ENCODE measurements around the gene MED8.
A peak's percentile ranks its signal among the peaks of the same experiment; 100 is the strongest.
"Not testable (repeated sequence)": the region's sequence is repeated elsewhere in the genome, so short reads cannot be mapped to it uniquely, and the experiment has no call there.

Gene MED8

GRCh38 chr1:43402089-43402865, 12.7 kb upstream of the MED8 start:
- no peak overlapping the region for H3K4me3 ChIP-seq (ENCODE audit: low read length)
- H3K4me1 ChIP-seq (ENCODE audit: insufficient read depth, low read length), result no peaks in the 10 kb centered on the region
- H3K27me3 ChIP-seq (ENCODE audit: insufficient read depth, low read length), result no peaks in the 10 kb centered on the region
- peaks cover 32% of the 10 kb centered on the region for H3K36me3 ChIP-seq (ENCODE audit: insufficient read depth, low read length)
- no peak overlapping the region for H3K9ac ChIP-seq (ENCODE audit: low read depth, low read length)
- no peaks in the 10 kb centered on the region for H3K9me3 ChIP-seq (ENCODE audit: insufficient read depth, low read depth, low read length)
- WGBS, result 93% methylated on average over 6 of the region's 6 CpGs
- no peak overlapping the region for H3K27ac ChIP-seq (ENCODE audit: low read depth, low read length)

GRCh38 chr1:43400441-43400840, 10.8 kb upstream of the MED8 start:
- not testable (repeated sequence) for H3K27ac ChIP-seq (ENCODE audit: low read depth, low read length); H3K4me1 ChIP-seq (ENCODE audit: insufficient read depth, low read length); H3K27me3 ChIP-seq (ENCODE audit: insufficient read depth, low read length); H3K9me3 ChIP-seq (ENCODE audit: insufficient read depth, low read depth, low read length); H3K4me3 ChIP-seq (ENCODE audit: low read length); H3K9ac ChIP-seq (ENCODE audit: low read depth, low read length)
- peaks cover 26% of the 10 kb centered on the region for H3K36me3 ChIP-seq (ENCODE audit: insufficient read depth, low read length)
- WGBS, result 95% methylated on average over 9 of the region's 9 CpGs

GRCh38 chr1:43398227-43398626, 8.6 kb upstream of the MED8 start:
- WGBS, result 98% methylated on average over 3 of the region's 3 CpGs
- Histone ChIP-seq H3K9me3 (ENCODE audit: insufficient read depth, low read depth, low read length) (no peaks in the 10 kb centered on the region), H3K27me3 (ENCODE audit: insufficient read depth, low read length) (no peaks in the 10 kb centered on the region), H3K9ac (ENCODE audit: low read depth, low read length) (no peak overlapping the region), H3K4me3 (ENCODE audit: low read length) (no peak overlapping the region), H3K4me1 (ENCODE audit: insufficient read depth, low read length) (no peaks in the 10 kb centered on the region), H3K27ac (ENCODE audit: low read depth, low read length) (no peak overlapping the region), H3K36me3 (ENCODE audit: insufficient read depth, low read length) (peaks cover 8% of the 10 kb centered on the region; the same call in 1 of the 2 replicates)

- H3K4me3 ChIP-seq (ENCODE audit: low read length), result no peak overlapping the region
- peaks cover 8% of the 10 kb centered on the region; the same call in 1 of the 2 replicates for H3K36me3 ChIP-seq (ENCODE audit: insufficient read depth, low read length)
- H3K27ac ChIP-seq (ENCODE audit: low read depth, low read length), result no peak overlapping the region
- H3K9me3 ChIP-seq (ENCODE audit: insufficient read depth, low read depth, low read length), result no peaks in the 10 kb centered on the region
- no peak overlapping the region for H3K9ac ChIP-seq (ENCODE audit: low read depth, low read length)
- 97% methylated on average over 1 of the region's 1 CpG for WGBS
- H3K27me3 ChIP-seq (ENCODE audit: insufficient read depth, low read length), result no peaks in the 10 kb centered on the region
- H3K4me1 ChIP-seq (ENCODE audit: insufficient read depth, low read length), result no peaks in the 10 kb centered on the region
Observed at GRCh38 chr1:43396059-43396458, 6.5 kb upstream of the MED8 start.

GRCh38 chr1:43395523-43395922, 5.9 kb upstream of the MED8 start:
- Histone ChIP-seq H3K9me3 (ENCODE audit: insufficient read depth, low read depth, low read length) (no peaks in the 10 kb centered on the region), H3K27ac (ENCODE audit: low read depth, low read length) (no peak overlapping the region), H3K27me3 (ENCODE audit: insufficient read depth, low read length) (no peaks in the 10 kb centered on the region), H3K4me3 (ENCODE audit: low read length) (no peak overlapping the region), H3K36me3 (ENCODE audit: insufficient read depth, low read length) (peaks cover 8% of the 10 kb centered on the region; the same call in 1 of the 2 replicates), H3K4me1 (ENCODE audit: insufficient read depth, low read length) (no peaks in the 10 kb centered on the region), H3K9ac (ENCODE audit: low read depth, low read length) (no peak overlapping the region)
- WGBS, result 92% methylated on average over 4 of the region's 4 CpGs

- 91% methylated on average over 3 of the region's 3 CpGs for WGBS
- H3K27me3 ChIP-seq (ENCODE audit: insufficient read depth, low read length), result no peaks in the 10 kb centered on the region
Observed at GRCh38 chr1:43392702-43393101, 3.1 kb upstream of the MED8 start.

GRCh38 chr1:43388613-43389012, 987 bp downstream of the MED8 start:
- 77% methylated on average over 3 of the region's 3 CpGs for WGBS
- Histone ChIP-seq H3K4me3 (ENCODE audit: low read length) (peak overlapping the region; percentile 96), H3K9ac (ENCODE audit: low read depth, low read length) (no peak overlapping the region), H3K27me3 (ENCODE audit: insufficient read depth, low read length) (no peaks in the 10 kb centered on the region), H3K36me3 (ENCODE audit: insufficient read depth, low read length) (peaks cover 45% of the 10 kb centered on the region), H3K9me3 (ENCODE audit: insufficient read depth, low read depth, low read length) (no peaks in the 10 kb centered on the region), H3K27ac (ENCODE audit: low read depth, low read length) (no peak overlapping the region), H3K4me1 (ENCODE audit: insufficient read depth, low read length) (peaks cover 4% of the 10 kb centered on the region; the same call in 1 of the 2 replicates)

More at GRCh38 chr1:43392702-43393101, 3.1 kb upstream of the MED8 start:
- peaks cover 11% of the 10 kb centered on the region for H3K36me3 ChIP-seq (ENCODE audit: insufficient read depth, low read length)
- H3K9ac ChIP-seq (ENCODE audit: low read depth, low read length), result no peak overlapping the region
- no peak overlapping the region for H3K4me3 ChIP-seq (ENCODE audit: low read length)
- H3K9me3 ChIP-seq (ENCODE audit: insufficient read depth, low read depth, low read length), result no peaks in the 10 kb centered on the region
- H3K27ac ChIP-seq (ENCODE audit: low read depth, low read length), result no peak overlapping the region
- H3K4me1 ChIP-seq (ENCODE audit: insufficient read depth, low read length), result peaks cover 4% of the 10 kb centered on the region; the same call in 1 of the 2 replicates

GRCh38 chr1:43387976-43388599, 1.5 kb downstream of the MED8 start:
- Histone ChIP-seq H3K36me3 (ENCODE audit: insufficient read depth, low read length) (peaks cover 50% of the 10 kb centered on the region), H3K9me3 (ENCODE audit: insufficient read depth, low read depth, low read length) (no peaks in the 10 kb centered on the region), H3K9ac (ENCODE audit: low read depth, low read length) (no peak overlapping the region), H3K4me3 (ENCODE audit: low read length) (no peak overlapping the region), H3K27me3 (ENCODE audit: insufficient read depth, low read length) (no peaks in the 10 kb centered on the region), H3K27ac (ENCODE audit: low read depth, low read length) (no peak overlapping the region), H3K4me1 (ENCODE audit: insufficient read depth, low read length) (peaks cover 4% of the 10 kb centered on the region; the same call in 1 of the 2 replicates)
- WGBS, result 84% methylated on average over 4 of the region's 4 CpGs

GRCh38 chr1:43386676-43387075, 2.9 kb downstream of the MED8 start:
- no peak overlapping the region for H3K4me3 ChIP-seq (ENCODE audit: low read length)
- H3K27ac ChIP-seq (ENCODE audit: low read depth, low read length), result no peak overlapping the region
- peaks cover 59% of the 10 kb centered on the region for H3K36me3 ChIP-seq (ENCODE audit: insufficient read depth, low read length)
- no peak overlapping the region for H3K9ac ChIP-seq (ENCODE audit: low read depth, low read length)
- no peaks in the 10 kb centered on the region for H3K27me3 ChIP-seq (ENCODE audit: insufficient read depth, low read length)
- 94% methylated on average over 6 of the region's 6 CpGs for WGBS
- no peaks in the 10 kb centered on the region for H3K9me3 ChIP-seq (ENCODE audit: insufficient read depth, low read depth, low read length)
- H3K4me1 ChIP-seq (ENCODE audit: insufficient read depth, low read length), result peaks cover 4% of the 10 kb centered on the region; the same call in 1 of the 2 replicates

- 91% methylated on average over 2 of the region's 2 CpGs for WGBS
- H3K9ac ChIP-seq (ENCODE audit: low read depth, low read length), result no peak overlapping the region
- no peak overlapping the region for H3K4me3 ChIP-seq (ENCODE audit: low read length)
- H3K9me3 ChIP-seq (ENCODE audit: insufficient read depth, low read depth, low read length), result no peaks in the 10 kb centered on the region
- H3K27ac ChIP-seq (ENCODE audit: low read depth, low read length), result no peak overlapping the region
- no peaks in the 10 kb centered on the region; the same call in 1 of the 2 replicates for H3K4me1 ChIP-seq (ENCODE audit: insufficient read depth, low read length)
- H3K36me3 ChIP-seq (ENCODE audit: insufficient read depth, low read length), result peaks cover 59% of the 10 kb centered on the region
- H3K27me3 ChIP-seq (ENCODE audit: insufficient read depth, low read length), result no peaks in the 10 kb centered on the region
Observed at GRCh38 chr1:43383449-43383848, 6.2 kb downstream of the MED8 start.

GRCh38 chr1:43382027-43382779, 7.4 kb downstream of the MED8 start:
- H3K27ac ChIP-seq (ENCODE audit: low read depth, low read length), result no peak overlapping the region
- no peaks in the 10 kb centered on the region for H3K9me3 ChIP-seq (ENCODE audit: insufficient read depth, low read depth, low read length)
- 88% methylated on average over 6 of the region's 6 CpGs for WGBS
- no peaks in the 10 kb centered on the region for H3K27me3 ChIP-seq (ENCODE audit: insufficient read depth, low read length)
- H3K36me3 ChIP-seq (ENCODE audit: insufficient read depth, low read length), result peaks cover 50% of the 10 kb centered on the region
- no peak overlapping the region for H3K4me3 ChIP-seq (ENCODE audit: low read length)
- no peaks in the 10 kb centered on the region for H3K4me1 ChIP-seq (ENCODE audit: insufficient read depth, low read length)
- no peak overlapping the region for H3K9ac ChIP-seq (ENCODE audit: low read depth, low read length)

All from HUES64 (cell line).